Breast epithelium (tissue), 3 donors: ENCODE data around the gene SMAD7.

Source experiments
- CTCF ChIP-seq, 3 donors: fragments of 450-650 bp; IDR thresholded peaks; one replicate each; pipeline ENCODE4 v1.5.1; 2016 to 2017; ENCODE audit warnings: antibody characterized with exemption in 3 of 3, mild to moderate bottlenecking in 3 of 3, moderate library complexity in 3 of 3
- POLR2A ChIP-seq: fragments of 450-650 bp; IDR thresholded peaks from one replicate; pipeline ENCODE4 v1.6.1; 2016; ENCODE audit warnings: antibody characterized with exemption, mild to moderate bottlenecking, moderate library complexity

DNA sequence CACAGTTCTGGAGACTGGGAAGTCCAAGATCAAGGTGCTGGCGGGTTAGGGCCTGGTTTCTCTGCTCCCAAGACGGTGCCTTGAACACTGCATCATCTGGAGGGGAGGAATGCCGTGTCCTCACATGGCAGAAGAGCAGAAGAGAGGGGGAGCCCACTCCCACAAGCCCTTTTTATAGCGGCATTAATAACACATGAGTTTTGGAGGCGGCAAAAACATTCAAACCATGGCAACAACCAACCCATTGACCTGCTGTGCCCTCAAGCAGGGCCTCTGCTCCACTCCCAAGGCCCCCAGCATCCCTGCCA is 62.0 kb downstream of the SMAD7 start:
- TF ChIP-seq CTCF (IDR thresholded peaks at IDR 0.05) (no peak), POLR2A (no peak)
